Erythroblast (primary cell): ENCODE data around the gene USP49.

Experiments
- GATA1 ChIP-seq: IDR thresholded peaks from 2 replicates; pipeline ENCODE4 v1.6.1; 2011; ENCODE audit warnings: low read depth, mild to moderate bottlenecking, control low read depth, low read length, moderate library complexity
- POLR2A ChIP-seq: IDR thresholded peaks from 2 replicates; pipeline ENCODE4 v1.6.1; 2011; ENCODE audit warnings: mild to moderate bottlenecking, low read length

DNA sequence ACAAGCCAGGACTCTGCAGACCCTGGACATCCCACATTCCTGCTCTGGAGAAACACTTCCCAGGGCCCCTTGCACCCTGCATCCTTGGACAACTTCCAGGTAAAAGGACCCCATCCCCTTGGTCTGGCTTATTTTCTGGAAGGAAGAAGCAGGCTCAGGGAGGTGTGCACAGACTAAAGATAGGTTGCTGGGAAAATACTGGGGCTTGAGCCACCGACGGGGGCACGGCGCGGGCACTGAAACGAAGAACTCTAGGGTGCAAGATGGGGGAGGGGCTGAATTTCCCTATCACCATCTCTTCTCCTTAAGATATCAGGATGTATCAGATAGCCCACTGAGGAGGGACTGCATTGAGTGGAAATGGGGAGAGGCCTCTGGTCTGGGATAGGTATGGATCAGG is 116.3 kb downstream of the USP49 start:
- no peak for TF ChIP-seq POLR2A
- TF ChIP-seq GATA1: no peak
